ENCODE data around the gene AGBL1.
A peak's percentile ranks its signal among the peaks of the same experiment; 100 is the strongest.

Gene AGBL1

GRCh38 chr15:86165265-86166211 lies 85.9 kb downstream of the AGBL1 start:
- DNase-seq: no peak

GRCh38 chr15:86167841-86168240 lies 88.2 kb downstream of the AGBL1 start:
- DNase-seq: no peak

- no peak for DNase-seq
Observed at GRCh38 chr15:86178845-86179244, 99.2 kb downstream of the AGBL1 start.

GRCh38 chr15:86183596-86184491 lies 104.2 kb downstream of the AGBL1 start:
- peak; percentile 28 to 67 for DNase-seq

- DNase-seq: no peak
Observed at GRCh38 chr15:86193716-86194380, 114.2 kb downstream of the AGBL1 start.

GRCh38 chr15:86197770-86198169 lies 118.1 kb downstream of the AGBL1 start:
- no peak for DNase-seq

- DNase-seq: no peak
Observed at GRCh38 chr15:86199467-86200145, 119.9 kb downstream of the AGBL1 start.

- DNase-seq: no peak
Observed at GRCh38 chr15:86201313-86202008, 121.8 kb downstream of the AGBL1 start.

GRCh38 chr15:86203462-86203861 lies 123.8 kb downstream of the AGBL1 start:
- no peak for DNase-seq

- no peak for DNase-seq
Observed at GRCh38 chr15:86205096-86205495, 125.4 kb downstream of the AGBL1 start.

- no peak for DNase-seq
Observed at GRCh38 chr15:86213420-86213819, 133.7 kb downstream of the AGBL1 start.

- DNase-seq: no peak
Observed at GRCh38 chr15:86213888-86214287, 134.2 kb downstream of the AGBL1 start.

GRCh38 chr15:86221119-86221518 lies 141.4 kb downstream of the AGBL1 start:
- DNase-seq: no peak

- no peak for DNase-seq
Observed at GRCh38 chr15:86229306-86229705, 149.6 kb downstream of the AGBL1 start.

GRCh38 chr15:86229936-86230335 lies 150.3 kb downstream of the AGBL1 start:
- DNase-seq: no peak

GRCh38 chr15:86231864-86232721 lies 152.4 kb downstream of the AGBL1 start:
- peak in 1 of 2 experiments; percentile 29 for DNase-seq

GRCh38 chr15:86235667-86236066 lies 156.0 kb downstream of the AGBL1 start:
- DNase-seq: no peak

- DNase-seq: no peak
Observed at GRCh38 chr15:86236356-86237110, 156.9 kb downstream of the AGBL1 start.

GRCh38 chr15:86237111-86237500 lies 157.4 kb downstream of the AGBL1 start:
- DNase-seq: no peak
